Colonic mucosa (tissue), 4 donors: ENCODE data around the gene HIVEP2. TPM values are rescaled to one million over a fixed set of nuclear protein-coding genes. Genes with fewer than 3 reads are reported as not detected.

Experiments
- DNase-seq: peaks from one replicate; pipeline ENCODE4 v3.0.0-alpha.2; 2020
- H3K27ac ChIP-seq: fragments of 200-600 bp; one replicate; pipeline ENCODE4 v1.8.0; 2021
- H3K27me3 ChIP-seq: fragments of 200-600 bp; one replicate; pipeline ENCODE4 v1.8.0; 2021
- H3K36me3 ChIP-seq: fragments of 200-600 bp; one replicate; pipeline ENCODE4 v1.8.0; 2021
- H3K4me1 ChIP-seq: fragments of 200-600 bp; one replicate; pipeline ENCODE4 v1.8.0; 2021; ENCODE audit warnings: mild to moderate bottlenecking
- H3K4me3 ChIP-seq: fragments of 200-600 bp; one replicate; pipeline ENCODE4 v1.8.0; 2021
- H3K9ac ChIP-seq, 2 donors: one replicate each; pipeline ENCODE4 v1.7.0; 2013; ENCODE audit warnings: control low read depth in 2 of 2, low read depth in 2 of 2, low read length in 2 of 2
- H3K9me3 ChIP-seq: fragments of 200-600 bp; one replicate; pipeline ENCODE4 v1.8.0; 2021
- intact Hi-C: fragments of 100-400 bp; cut with DNase I; formaldehyde crosslinking; loops from one replicate; pipeline ENCODE4 v1.14.1; 2022
- total RNA-seq, 2 donors: library from RNA; stranded (reverse); fragmentation: NEBNext Ultra II Directional in 1 of 2; extraction: Animal tissue kit (Norgen Biotek cat#: 25700) in 1 of 2; gene quantifications; one replicate each; pipeline ENCODE4 v1.2.1, GENCODE V29; 2021
- TF ChIP-seq, protein P1 (sequence below): fragments of 200-600 bp; IDR thresholded peaks from one replicate; pipeline ENCODE4 v1.8.0; 2022; ENCODE audit warnings: antibody characterized with exemption, mild to moderate bottlenecking
- donor health status: healthy.
- donor health status: DM: no; HTN: no; CAD: no.
- donor health status: DM: no; HTN: no; CAD: no.

The HIVEP2 gene
- total RNA-seq, 2 donors from 2014 or later = 5.3 to 15.2 TPM

DNA sequence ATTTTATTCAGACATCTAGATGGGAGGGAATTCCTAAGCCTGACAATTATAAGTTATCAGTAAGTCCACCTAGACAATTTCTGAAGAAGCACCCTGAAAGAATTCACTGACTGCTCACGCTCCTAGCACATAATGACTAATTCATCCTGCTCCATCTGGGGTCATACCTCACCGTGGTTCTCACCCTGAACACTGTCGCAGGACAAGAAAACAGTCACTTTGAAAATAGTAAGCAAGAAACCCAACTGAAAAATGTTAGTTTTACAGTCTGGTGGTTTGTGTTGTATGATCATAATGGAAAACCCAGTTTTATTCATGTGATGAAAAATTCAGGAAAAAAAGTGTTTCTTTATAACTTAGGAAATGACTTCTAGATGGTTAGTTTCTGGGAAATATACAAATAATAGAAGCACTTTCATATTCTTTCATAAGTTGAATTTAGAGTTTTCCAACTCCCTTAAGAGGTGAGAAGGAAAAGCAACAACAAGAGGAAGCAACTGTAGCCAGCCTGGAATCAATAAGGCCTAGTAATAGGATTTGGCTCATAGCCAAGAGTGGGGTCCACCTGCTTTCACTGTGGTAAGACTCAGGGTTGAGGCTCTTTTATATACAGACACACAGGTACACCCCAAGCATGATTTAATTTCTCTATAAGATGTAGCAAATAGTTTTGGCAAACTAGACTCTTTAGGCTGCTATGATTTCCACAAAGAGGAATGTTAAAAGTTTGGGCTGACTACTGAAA is 94.1 kb downstream of the HIVEP2 start:
- Histone ChIP-seq H3K4me3 (no peak overlapping the region), H3K9ac (no peak overlapping the region), H3K36me3 (no peaks in the 10 kb centered on the region), H3K27ac (no peak overlapping the region), H3K4me1 (peaks cover 22% of the 10 kb centered on the region), H3K9me3 (no peaks in the 10 kb centered on the region), H3K27me3 (no peaks in the 10 kb centered on the region)
- no peak for DNase-seq
- TF ChIP-seq, protein P1, sequence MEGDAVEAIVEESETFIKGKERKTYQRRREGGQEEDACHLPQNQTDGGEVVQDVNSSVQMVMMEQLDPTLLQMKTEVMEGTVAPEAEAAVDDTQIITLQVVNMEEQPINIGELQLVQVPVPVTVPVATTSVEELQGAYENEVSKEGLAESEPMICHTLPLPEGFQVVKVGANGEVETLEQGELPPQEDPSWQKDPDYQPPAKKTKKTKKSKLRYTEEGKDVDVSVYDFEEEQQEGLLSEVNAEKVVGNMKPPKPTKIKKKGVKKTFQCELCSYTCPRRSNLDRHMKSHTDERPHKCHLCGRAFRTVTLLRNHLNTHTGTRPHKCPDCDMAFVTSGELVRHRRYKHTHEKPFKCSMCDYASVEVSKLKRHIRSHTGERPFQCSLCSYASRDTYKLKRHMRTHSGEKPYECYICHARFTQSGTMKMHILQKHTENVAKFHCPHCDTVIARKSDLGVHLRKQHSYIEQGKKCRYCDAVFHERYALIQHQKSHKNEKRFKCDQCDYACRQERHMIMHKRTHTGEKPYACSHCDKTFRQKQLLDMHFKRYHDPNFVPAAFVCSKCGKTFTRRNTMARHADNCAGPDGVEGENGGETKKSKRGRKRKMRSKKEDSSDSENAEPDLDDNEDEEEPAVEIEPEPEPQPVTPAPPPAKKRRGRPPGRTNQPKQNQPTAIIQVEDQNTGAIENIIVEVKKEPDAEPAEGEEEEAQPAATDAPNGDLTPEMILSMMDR = no peak
- intact Hi-C loops = no loop called here

DNA sequence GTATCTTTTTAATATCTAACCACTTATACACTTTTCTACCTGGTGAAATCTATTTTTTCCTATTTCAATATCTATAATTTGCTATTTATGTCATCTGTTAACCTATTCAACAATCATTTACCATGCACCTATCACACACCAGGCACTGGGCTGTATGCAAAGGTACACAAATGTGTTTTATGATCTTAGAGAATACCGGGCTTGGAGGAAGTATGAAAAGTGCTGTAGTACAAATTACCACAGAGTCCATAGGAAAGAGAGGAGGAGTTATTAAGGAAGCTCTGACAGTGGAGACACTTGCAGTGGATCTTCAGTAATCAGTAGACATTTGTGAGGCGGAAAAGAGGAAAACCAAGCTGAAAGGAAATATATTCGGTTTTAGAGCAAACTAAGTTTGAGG is 96.0 kb downstream of the HIVEP2 start:
- intact Hi-C loops = no loop called here
- Histone ChIP-seq H3K27ac (no peak overlapping the region), H3K36me3 (no peaks in the 10 kb centered on the region), H3K27me3 (no peaks in the 10 kb centered on the region), H3K4me1 (peaks cover 20% of the 10 kb centered on the region), H3K4me3 (no peak overlapping the region), H3K9ac (no peak overlapping the region), H3K9me3 (no peaks in the 10 kb centered on the region)
- DNase-seq = no peak
- TF ChIP-seq, protein P1 = no peak

DNA sequence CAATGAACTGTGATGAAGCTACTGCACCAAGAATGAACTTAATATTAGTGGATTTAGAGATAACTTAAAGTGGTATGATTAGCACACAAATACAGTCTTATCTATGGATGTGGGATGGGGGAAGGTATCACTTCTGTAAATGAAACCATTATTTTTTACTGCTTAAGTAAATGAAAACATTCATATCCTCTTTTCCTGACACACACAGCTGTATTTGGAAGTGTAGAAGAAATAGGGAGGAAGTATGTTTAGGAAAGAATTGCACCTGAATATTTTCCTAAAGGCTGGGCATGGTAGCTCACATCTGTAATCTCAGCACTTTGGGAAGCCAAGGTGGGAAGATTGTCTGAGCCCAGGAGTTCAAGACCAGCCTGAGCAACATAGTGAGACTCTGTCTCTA is 96.8 kb downstream of the HIVEP2 start:
- intact Hi-C loops = no loop called here
- no peak overlapping the region for H3K27ac ChIP-seq

DNA sequence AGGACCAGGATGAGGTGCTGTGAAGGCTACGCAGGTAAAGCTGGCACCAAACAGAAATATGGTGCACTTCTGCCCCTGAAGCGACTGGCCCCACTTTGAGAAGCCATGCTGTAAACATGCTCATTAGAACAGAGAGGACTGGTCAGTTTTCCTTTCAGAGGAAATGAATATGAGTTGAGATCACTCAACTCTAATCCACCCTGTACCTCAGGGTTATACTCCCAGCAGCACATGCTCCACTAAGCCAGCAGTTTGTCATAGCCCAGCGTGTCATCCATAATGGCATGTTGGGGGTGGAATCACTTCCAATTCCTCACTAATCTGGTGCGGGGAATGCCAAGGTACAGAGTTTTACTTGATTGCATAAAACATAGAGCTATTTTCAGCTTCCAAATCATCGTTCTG is 98.1 kb downstream of the HIVEP2 start:
- no peak for DNase-seq
- Histone ChIP-seq H3K9me3 (no peaks in the 10 kb centered on the region), H3K36me3 (no peaks in the 10 kb centered on the region), H3K27me3 (no peaks in the 10 kb centered on the region), H3K4me1 (peaks cover 11% of the 10 kb centered on the region), H3K4me3 (no peak overlapping the region), H3K9ac (peak overlapping the region in 1 of 2 donors; percentile 76), H3K27ac (peak overlapping the region; percentile 1)
- intact Hi-C loops = no loop called here
- TF ChIP-seq, protein P1 = no peak

More for the DNA sequence above, 96.8 kb downstream of the HIVEP2 start:
- no peaks in the 10 kb centered on the region for H3K9me3 ChIP-seq
- no peaks in the 10 kb centered on the region for H3K36me3 ChIP-seq
- no peaks in the 10 kb centered on the region for H3K27me3 ChIP-seq
- no peak overlapping the region for H3K9ac ChIP-seq
- H3K4me3 ChIP-seq = no peak overlapping the region
- TF ChIP-seq, protein P1 = no peak
- no peak for DNase-seq
- H3K4me1 ChIP-seq = peaks cover 13% of the 10 kb centered on the region

DNA sequence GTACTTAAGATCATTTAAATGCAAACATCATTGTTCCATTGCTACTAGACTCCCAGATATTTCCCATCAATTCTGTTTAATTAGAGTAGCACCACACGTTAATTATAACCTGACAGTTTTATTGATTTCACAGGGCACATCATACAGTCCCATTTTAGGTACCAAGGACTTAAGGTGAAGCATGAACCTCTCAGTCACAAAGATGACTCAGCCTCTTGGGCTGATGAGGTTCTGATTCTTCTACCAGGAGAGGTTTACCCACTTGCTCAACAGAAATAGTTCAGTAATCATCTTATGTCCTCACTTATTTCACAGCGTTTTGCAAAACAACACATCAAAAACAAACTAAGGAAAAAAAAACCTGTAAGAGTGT is 98.5 kb downstream of the HIVEP2 start:
- intact Hi-C loops = no loop called here
- Histone ChIP-seq H3K36me3 (no peaks in the 10 kb centered on the region), H3K9me3 (no peaks in the 10 kb centered on the region), H3K27me3 (no peaks in the 10 kb centered on the region), H3K4me3 (no peak overlapping the region), H3K9ac (peak overlapping the region in 1 of 2 donors; percentile 76), H3K4me1 (peaks cover 11% of the 10 kb centered on the region), H3K27ac (peak overlapping the region; percentile 70)
- TF ChIP-seq, protein P1 = no peak
- no peak for DNase-seq
